HEK293T (cell line): ENCODE data around the gene KLRG1.

Experiments
- ARNT ChIP-seq: fragments of 450-650 bp; IDR thresholded peaks from 2 replicates; pipeline ENCODE4 v1.6.1; 2017; ENCODE audit warnings: mild to moderate bottlenecking
- HDGF ChIP-seq: fragments of 450-650 bp; IDR thresholded peaks from 2 replicates; pipeline ENCODE4 v1.6.1; 2017; ENCODE audit warnings: antibody characterized with exemption, borderline replicate concordance
- L3MBTL2 ChIP-seq: fragments of 450-650 bp; conservative IDR thresholded peaks from 2 replicates; pipeline ENCODE4 v1.6.1; 2016; ENCODE audit warnings: mild to moderate bottlenecking
- SP1 ChIP-seq: fragments of 450-650 bp; IDR thresholded peaks from 2 replicates; pipeline ENCODE4 v1.6.1; 2017
- TARDBP ChIP-seq: fragments of 450-650 bp; IDR thresholded peaks from 2 replicates; pipeline ENCODE4 v1.6.1; 2016

DNA sequence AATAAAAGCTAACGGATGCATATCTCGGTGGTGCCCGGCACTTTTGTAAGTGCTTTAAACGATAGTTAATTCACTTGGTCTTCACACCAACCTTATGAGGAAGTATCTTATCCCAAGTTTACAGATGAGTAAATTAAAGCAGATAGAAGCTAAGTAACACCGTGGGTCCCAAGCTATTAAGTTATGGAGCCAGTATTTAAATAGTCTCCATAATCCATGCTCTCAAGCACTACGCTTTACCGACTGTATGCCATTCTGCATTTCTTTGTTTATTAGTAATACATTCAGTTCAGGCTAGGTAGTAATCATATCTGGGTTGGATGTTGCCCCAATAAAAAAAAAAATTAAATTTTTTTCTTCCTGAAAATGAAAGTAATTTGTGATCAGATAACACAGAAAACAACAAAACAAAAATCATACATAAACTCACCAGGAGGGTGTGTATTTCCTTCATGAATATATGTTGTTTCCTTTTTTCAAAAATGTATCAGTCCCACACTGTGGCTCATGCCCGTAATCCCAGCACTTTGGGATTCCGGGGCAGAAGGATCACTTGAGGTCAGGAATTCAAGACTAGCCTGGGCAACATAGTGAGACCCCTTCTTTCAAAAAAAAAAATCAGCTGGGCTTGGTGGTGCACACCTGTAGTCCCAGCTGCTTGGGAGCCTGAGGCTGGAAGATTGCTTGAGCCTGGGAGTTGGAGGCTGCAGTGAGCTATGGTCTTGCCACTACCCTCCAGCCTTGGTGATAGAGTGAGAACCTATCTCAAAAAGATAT is 38.5 kb upstream of the KLRG1 start:
- TF ChIP-seq HDGF (no peak), TARDBP (no peak), L3MBTL2 (no peak), SP1 (no peak), ARNT (no peak)
